Right hindlimb (tissue), 1 donor: ENCODE measurements around the gene SGK1.
A peak's percentile ranks its signal among the peaks of the same experiment; 100 is the strongest.

ENCODE experiments used
- DNase-seq: peaks from one replicate; pipeline ENCODE4 v3.0.0-alpha.2; 2018

SGK1 gene

GRCh38 chr6:134317471-134318131 is at the start of gene SGK1:
SGK1 (minus strand) TSS chr6:134318112; CDS start chr6:134317460, 652 bp downstream.
- peak; percentile 35 for DNase-seq

GRCh38 chr6:134363323-134364039 is 45.6 kb upstream of the SGK1 start:
- no peak for DNase-seq

- no peak for DNase-seq
Measured at GRCh38 chr6:134361011-134361410, 43.1 kb upstream of the SGK1 start.

- DNase-seq, result no peak
Measured at GRCh38 chr6:134359302-134359701, 41.4 kb upstream of the SGK1 start.

- DNase-seq, result no peak
Measured at GRCh38 chr6:134358320-134358719, 40.4 kb upstream of the SGK1 start.

- no peak for DNase-seq
Measured at GRCh38 chr6:134357022-134357487, 39.1 kb upstream of the SGK1 start.

DNA sequence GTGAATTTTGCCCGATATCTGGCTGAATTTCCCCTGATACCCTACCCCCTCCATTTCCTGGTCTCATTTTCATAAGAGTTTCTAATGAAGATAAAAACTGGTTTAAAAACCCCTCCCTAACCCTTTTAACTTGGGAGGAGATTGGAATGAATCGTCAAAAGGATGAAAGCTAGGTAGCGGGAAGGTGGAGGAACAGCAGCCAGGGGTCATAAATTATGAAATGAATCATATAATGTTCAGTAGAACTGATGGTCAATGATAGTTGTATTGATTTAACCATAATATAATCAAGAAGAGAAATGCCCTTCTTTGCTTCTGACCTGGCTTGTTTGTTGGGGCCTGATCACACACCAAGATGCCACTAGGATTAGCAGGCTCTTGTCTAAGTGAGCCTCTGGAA is 38.5 kb upstream of the SGK1 start:
- DNase-seq, result no peak

- DNase-seq, result no peak
Measured at GRCh38 chr6:134352786-134353480, 35.0 kb upstream of the SGK1 start.

DNA sequence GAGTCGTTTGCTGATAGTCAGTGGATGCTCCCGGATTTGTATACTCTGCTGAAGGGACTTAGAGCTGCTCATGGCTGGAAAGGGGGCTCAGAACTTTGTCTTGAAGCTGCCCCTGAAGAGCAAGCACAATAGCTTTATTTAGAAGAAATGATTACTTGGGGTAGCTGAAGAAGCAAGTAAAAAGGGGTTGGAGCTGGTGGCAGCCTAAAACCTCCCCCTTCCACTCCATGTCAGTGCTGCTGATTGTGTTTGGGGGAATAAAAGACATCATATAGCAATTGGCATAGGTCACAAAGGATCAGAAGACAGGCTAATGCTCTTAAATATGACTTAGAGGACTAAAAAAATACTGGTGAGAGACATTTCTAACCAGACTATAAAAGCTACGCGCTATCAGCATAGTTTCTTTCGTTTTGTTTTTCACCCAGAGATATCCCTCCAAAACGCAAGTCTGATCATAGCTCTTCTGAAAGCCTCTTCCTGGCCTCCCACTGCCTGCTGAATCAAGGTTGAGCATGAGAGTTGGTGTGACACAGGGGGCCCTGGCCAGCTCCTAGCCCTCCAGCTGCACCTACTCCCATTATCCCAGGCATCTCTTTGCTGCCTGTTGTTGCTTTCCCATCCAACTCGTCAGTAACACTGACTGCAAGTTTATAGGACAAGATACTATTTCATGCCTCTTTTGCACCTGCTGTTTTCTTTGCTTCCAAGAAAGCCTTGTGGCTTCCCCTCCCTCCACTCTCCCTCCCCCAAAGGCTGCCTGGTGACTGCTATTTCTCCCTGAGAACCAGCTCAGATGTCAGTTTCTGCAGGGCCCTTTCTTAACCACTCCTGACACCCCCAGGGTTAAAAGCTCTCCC is 33.9 kb upstream of the SGK1 start:
- DNase-seq, result no peak

- DNase-seq, result peak; percentile 31
Measured at GRCh38 chr6:134347885-134348805, 30.2 kb upstream of the SGK1 start.

DNA sequence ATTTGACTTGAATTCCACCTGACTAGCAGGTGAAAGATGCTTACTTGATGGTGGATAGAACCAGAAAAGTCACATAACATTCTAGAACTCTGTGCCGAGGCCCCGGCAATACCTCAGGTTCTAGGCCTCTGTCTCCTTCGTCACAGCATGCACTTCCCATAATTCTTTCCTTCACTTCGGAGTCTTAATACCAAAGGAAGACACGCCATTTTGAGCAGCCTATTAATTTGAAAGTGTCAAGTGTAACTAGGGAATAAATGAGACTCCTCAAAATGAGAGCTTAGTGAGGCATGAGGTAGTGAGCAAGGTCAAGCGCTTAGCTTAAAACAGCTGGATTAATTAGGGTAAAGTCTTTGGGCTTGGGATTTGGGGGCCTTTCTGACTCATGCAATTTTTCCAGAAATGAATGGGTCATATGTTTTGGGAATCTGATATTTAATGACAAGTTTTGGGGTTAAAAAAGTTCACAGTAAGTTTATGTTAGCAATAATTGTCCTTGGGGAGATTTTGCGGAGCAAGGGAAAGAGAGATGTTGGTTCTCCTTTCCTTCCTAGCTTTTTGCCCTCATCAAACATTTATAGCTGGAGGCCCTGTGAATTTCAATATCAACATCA is 29.1 kb upstream of the SGK1 start:
- no peak for DNase-seq

DNA sequence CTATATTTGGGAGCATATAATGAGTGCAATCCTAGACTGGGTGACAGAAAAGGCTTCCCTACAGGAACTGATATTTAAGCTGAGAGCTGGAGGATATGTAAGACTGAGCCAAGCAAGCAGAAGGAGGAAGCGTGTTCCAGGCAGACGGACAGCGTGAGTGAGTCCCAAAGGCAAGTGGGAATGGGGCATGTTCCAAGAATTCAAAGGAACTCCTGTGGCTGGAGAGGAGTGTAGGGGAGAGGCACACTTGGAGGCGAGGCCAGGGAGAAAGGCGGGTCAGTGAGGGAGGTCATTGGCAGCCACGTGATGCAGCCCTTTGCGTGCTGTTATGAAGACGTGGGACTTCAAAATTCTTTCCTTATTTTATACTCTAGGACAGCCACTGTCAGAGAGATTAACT is 27.9 kb upstream of the SGK1 start:
- peak; percentile 59 for DNase-seq

- no peak for DNase-seq
Measured at GRCh38 chr6:134343066-134343465, 25.2 kb upstream of the SGK1 start.

GRCh38 chr6:134341999-134342567 is 24.2 kb upstream of the SGK1 start:
- no peak for DNase-seq

DNA sequence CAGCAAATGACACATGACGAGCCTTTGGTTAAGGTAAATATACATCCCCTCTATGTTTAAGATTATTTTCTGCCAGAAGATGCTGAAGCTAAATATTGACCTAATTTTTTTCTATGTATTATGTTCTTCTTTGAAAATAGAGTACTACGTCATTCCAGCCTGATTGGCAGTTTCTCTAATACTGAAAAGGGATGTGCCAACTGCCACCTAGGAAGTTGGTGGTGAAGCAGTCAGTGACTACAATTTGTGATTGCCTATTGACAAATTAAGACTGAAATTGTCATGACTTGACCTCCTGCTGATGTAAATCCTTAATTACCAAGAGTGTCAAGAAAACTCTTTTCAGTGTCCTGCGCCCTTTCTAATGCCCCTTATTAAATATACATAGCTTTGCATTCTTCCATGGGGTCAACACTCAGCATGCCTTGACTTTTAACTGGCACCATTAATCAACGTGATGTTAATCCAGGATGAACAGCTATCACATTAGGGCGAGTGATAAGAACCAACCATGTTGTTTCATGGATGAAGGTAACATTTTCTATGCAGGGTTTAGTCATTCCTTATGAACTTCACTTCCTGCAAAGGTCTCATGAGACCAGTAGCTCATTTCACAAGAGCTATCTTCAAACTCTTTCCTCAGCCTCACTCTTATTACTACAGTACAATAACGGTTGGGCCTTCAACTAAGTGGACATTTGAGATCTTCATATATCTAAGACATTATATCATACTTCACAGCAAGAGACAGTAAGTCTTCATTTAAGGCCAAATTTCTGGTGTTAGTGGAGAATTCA is 22.5 kb upstream of the SGK1 start:
- no peak for DNase-seq

- DNase-seq, result no peak
Measured at GRCh38 chr6:134339216-134339615, 21.3 kb upstream of the SGK1 start.

DNA sequence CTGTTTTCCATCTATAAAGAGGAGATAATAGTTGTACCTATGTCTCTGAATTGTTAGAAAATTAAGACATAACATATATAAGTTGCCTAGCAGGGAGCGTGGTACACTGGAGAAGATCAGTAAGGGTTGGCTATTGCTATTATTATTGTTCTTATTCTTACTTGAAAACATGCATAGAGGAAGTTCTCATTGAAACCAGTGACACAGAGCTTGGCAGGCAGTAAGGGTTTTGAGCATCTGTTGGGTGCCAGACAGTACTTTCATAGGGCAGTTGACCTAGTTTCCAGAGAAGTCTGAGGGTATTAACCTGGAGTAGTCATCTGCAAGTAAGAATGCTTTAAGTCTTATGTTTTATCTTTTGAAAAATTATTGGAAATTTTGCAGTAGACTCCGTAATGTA is 13.3 kb upstream of the SGK1 start:
- no peak for DNase-seq

- DNase-seq, result no peak
Measured at GRCh38 chr6:134330555-134330954, 12.6 kb upstream of the SGK1 start.

DNA sequence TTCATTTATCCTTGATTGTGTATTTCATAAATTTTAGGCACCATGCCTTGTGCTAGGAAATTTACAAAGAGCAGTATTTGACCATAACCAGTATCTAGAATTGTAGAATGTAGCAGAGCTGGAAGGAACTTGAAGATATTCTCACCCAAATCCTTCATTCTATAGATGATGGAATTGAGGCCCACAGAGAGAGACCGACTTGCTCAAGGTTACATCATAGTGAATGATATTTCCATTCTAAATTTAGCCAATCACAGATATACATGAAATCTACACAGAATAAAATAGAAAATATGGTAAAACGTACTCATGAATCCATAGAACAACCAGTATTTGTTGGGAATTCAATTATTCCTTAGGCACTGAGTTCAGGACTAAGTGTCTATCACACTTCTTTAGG is 10.9 kb upstream of the SGK1 start:
- DNase-seq, result no peak

GRCh38 chr6:134328138-134328537 is 10.2 kb upstream of the SGK1 start:
- DNase-seq, result no peak
